Mesendoderm (in vitro differentiated cells): ENCODE data around the gene HIF3A.

Source experiments
- DNase-seq: peaks from one replicate; pipeline ENCODE4 v3.0.0; 2013
- H2AK5ac ChIP-seq: 2 replicates; pipeline ENCODE4 v1.6.1; 2013; ENCODE audit warnings: low read length, inconsistent platforms
- H2BK120ac ChIP-seq: 2 replicates; pipeline ENCODE4 v1.6.1; 2013; ENCODE audit warnings: low read depth, mild to moderate bottlenecking, low read length, moderate library complexity, mixed read lengths
- H2BK15ac ChIP-seq: replicated peaks from 2 replicates; pipeline ENCODE4 v1.6.1; 2013; ENCODE audit warnings: low read depth, mild to moderate bottlenecking, moderate library complexity
- H2BK5ac ChIP-seq: 2 replicates; pipeline ENCODE4 v1.6.1; 2013; ENCODE audit warnings: low read length, inconsistent platforms
- H3K18ac ChIP-seq: 2 replicates; pipeline ENCODE4 v1.6.1; 2013; ENCODE audit warnings: mild to moderate bottlenecking, low read length, mixed read lengths
- H3K23ac ChIP-seq: one replicate; pipeline ENCODE4 v1.6.1; 2013; ENCODE audit warnings: low read length
- H3K27ac ChIP-seq: 2 replicates; pipeline ENCODE4 v1.5.1; 2013; ENCODE audit warnings: low read depth, mild to moderate bottlenecking, inconsistent platforms, low read length, moderate library complexity
- H3K27me3 ChIP-seq: 2 replicates; pipeline ENCODE4 v1.6.1; 2013; ENCODE audit warnings: low read length, control low read depth, mild to moderate bottlenecking, inconsistent platforms; ENCODE audit not compliant: insufficient read depth, poor library complexity
- H3K36me3 ChIP-seq: 2 replicates; pipeline ENCODE4 v1.6.1; 2013; ENCODE audit warnings: low read length, inconsistent platforms; ENCODE audit not compliant: control insufficient read depth, insufficient read depth
- H3K4ac ChIP-seq: one replicate; pipeline ENCODE4 v1.6.1; 2013; ENCODE audit warnings: low read depth, mild to moderate bottlenecking, low read length, moderate library complexity
- H3K4me1 ChIP-seq: 2 replicates; pipeline ENCODE4 v1.6.1; 2013; ENCODE audit warnings: low read depth, low read length, inconsistent platforms; ENCODE audit not compliant: control insufficient read depth
- H3K4me2 ChIP-seq: 2 replicates; pipeline ENCODE4 v1.6.1; 2013; ENCODE audit warnings: low read length
- H3K4me3 ChIP-seq: 2 replicates; pipeline ENCODE4 v1.5.1; 2013; ENCODE audit warnings: mild to moderate bottlenecking, low read length
- H3K56ac ChIP-seq: one replicate; pipeline ENCODE4 v1.6.1; 2013; ENCODE audit warnings: low read length
- H3K79me1 ChIP-seq: 2 replicates; pipeline ENCODE4 v1.6.1; 2013; ENCODE audit warnings: low read length, inconsistent platforms
- H3K79me2 ChIP-seq: 2 replicates; pipeline ENCODE4 v1.6.1; 2013; ENCODE audit warnings: mild to moderate bottlenecking, low read length; ENCODE audit not compliant: control insufficient read depth, insufficient read depth
- H3K9ac ChIP-seq: 2 replicates; pipeline ENCODE4 v1.6.1; 2013; ENCODE audit warnings: low read length, inconsistent platforms
- H4K5ac ChIP-seq: one replicate; pipeline ENCODE4 v1.6.1; 2013; ENCODE audit warnings: low read length
- H4K8ac ChIP-seq: one replicate; pipeline ENCODE4 v1.6.1; 2013; ENCODE audit warnings: low read depth, mild to moderate bottlenecking, control low read depth, low read length, moderate library complexity
- WGBS: extraction: QIAGEN DNeasy Blood & Tissue Kit; methylation state at CpG from one replicate; pipeline ENCODE4 v1.1.7; 2013; ENCODE audit warnings: low lambda C conversion rate, missing lambda C conversion rate; ENCODE audit not compliant: insufficient coverage; ENCODE audit errors: extremely low coverage; 5-methylcytosine and 5-hydroxymethylcytosine counted together

The HIF3A gene

GRCh38 chr19:46346821-46347571 lies 50.2 kb downstream of the HIF3A start, which contains the start of gene PPP5C:
Gene PPP5C (plus strand): TSS chr19:46347087. CDS start chr19:46347097, 10 bp downstream.
- no peak within 1 kb of the TSS for H2AK5ac ChIP-seq
- H2BK15ac ChIP-seq = no peak within 1 kb of the TSS
- H4K8ac ChIP-seq = peak within 1 kb of the TSS; percentile 76
- peaks cover 6% of the 10 kb centered on the region for H3K4me1 ChIP-seq
- peak within 1 kb of the TSS; percentile 75 for H3K18ac ChIP-seq
- peaks cover 49% of the 10 kb centered on the region for H3K79me2 ChIP-seq
- peak within 1 kb of the TSS; percentile 89 for H2BK5ac ChIP-seq
- peak within 1 kb of the TSS; percentile 97 for H3K9ac ChIP-seq
- H3K36me3 ChIP-seq = no peaks in the 10 kb centered on the region
- H3K4me3 ChIP-seq = peak within 1 kb of the TSS; percentile 93
- H3K79me1 ChIP-seq = peaks cover 17% of the 10 kb centered on the region
- H3K4me2 ChIP-seq = peak within 1 kb of the TSS; percentile 86
- peak within 1 kb of the TSS; percentile 99 for H4K5ac ChIP-seq
- peak within 1 kb of the TSS; percentile 83 for H3K4ac ChIP-seq
- H3K27ac ChIP-seq = peak within 1 kb of the TSS; percentile 24
- H3K56ac ChIP-seq = peak within 1 kb of the TSS; percentile 99
- WGBS = no CpG with 5 or more reads among the region's 62 CpGs
- peak; percentile 98 for DNase-seq
- no peaks in the 10 kb centered on the region for H3K27me3 ChIP-seq
- H2BK120ac ChIP-seq = no peak within 1 kb of the TSS
- H3K23ac ChIP-seq = peak within 1 kb of the TSS; percentile 76

DNA sequence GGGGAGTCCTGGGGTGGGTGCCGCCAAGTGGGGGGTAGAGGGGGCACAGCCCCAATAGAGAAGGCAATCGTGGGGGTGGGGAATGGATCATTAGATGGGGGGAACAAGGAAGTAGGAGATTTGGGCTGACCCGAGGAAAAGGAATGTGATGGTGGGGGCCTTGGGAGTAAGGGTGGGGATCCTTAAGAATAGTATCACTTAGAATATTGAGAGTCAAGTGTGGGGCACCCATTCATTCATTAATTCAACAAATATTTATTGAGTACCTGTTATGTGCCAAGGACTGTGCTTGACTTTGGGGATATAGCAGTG lies 50.7 kb downstream of the HIF3A start:
- no peak overlapping the region for H3K23ac ChIP-seq
- H4K5ac ChIP-seq = no peak overlapping the region
- WGBS = no CpG with 5 or more reads among the region's 3 CpGs
- H3K36me3 ChIP-seq = no peaks in the 10 kb centered on the region
- H3K18ac ChIP-seq = no peak overlapping the region
- H2AK5ac ChIP-seq = no peak overlapping the region
- H3K4me1 ChIP-seq = peaks cover 6% of the 10 kb centered on the region
- H3K4ac ChIP-seq = no peak overlapping the region
- H2BK5ac ChIP-seq = no peak overlapping the region
- H3K27ac ChIP-seq = no peak overlapping the region
- H3K27me3 ChIP-seq = no peaks in the 10 kb centered on the region
- peaks cover 20% of the 10 kb centered on the region for H3K79me1 ChIP-seq
- peak overlapping the region; percentile 51 for H3K4me2 ChIP-seq
- peaks cover 52% of the 10 kb centered on the region for H3K79me2 ChIP-seq
- no peak for DNase-seq
- H4K8ac ChIP-seq = no peak overlapping the region
- H3K4me3 ChIP-seq = peak overlapping the region; percentile 93
- H3K56ac ChIP-seq = peak overlapping the region; percentile 99
- no peak overlapping the region for H2BK120ac ChIP-seq
- no peak overlapping the region for H2BK15ac ChIP-seq
- H3K9ac ChIP-seq = peak overlapping the region; percentile 97

GRCh38 chr19:46347985-46348384 lies 51.1 kb downstream of the HIF3A start:
- no peak overlapping the region for H4K5ac ChIP-seq
- H4K8ac ChIP-seq = no peak overlapping the region
- H3K18ac ChIP-seq = no peak overlapping the region
- no peak overlapping the region for H3K27ac ChIP-seq
- H2BK15ac ChIP-seq = no peak overlapping the region
- no peaks in the 10 kb centered on the region for H3K36me3 ChIP-seq
- DNase-seq = no peak
- H3K4me1 ChIP-seq = peaks cover 6% of the 10 kb centered on the region
- peak overlapping the region; percentile 97 for H3K9ac ChIP-seq
- no peak overlapping the region for H3K4ac ChIP-seq
- H2BK5ac ChIP-seq = no peak overlapping the region
- H3K23ac ChIP-seq = no peak overlapping the region
- no peak overlapping the region for H2BK120ac ChIP-seq
- no peak overlapping the region for H3K4me3 ChIP-seq
- H2AK5ac ChIP-seq = no peak overlapping the region
- no peaks in the 10 kb centered on the region for H3K27me3 ChIP-seq
- H3K79me1 ChIP-seq = peaks cover 22% of the 10 kb centered on the region
- peaks cover 54% of the 10 kb centered on the region for H3K79me2 ChIP-seq
- peak overlapping the region; percentile 51 for H3K4me2 ChIP-seq
- peak overlapping the region; percentile 35 for H3K56ac ChIP-seq
- no CpG with 5 or more reads among the region's 5 CpGs for WGBS

GRCh38 chr19:46349311-46349993 lies 52.6 kb downstream of the HIF3A start:
- WGBS = no CpG with 5 or more reads among the region's 11 CpGs
- peaks cover 6% of the 10 kb centered on the region for H3K36me3 ChIP-seq

DNA sequence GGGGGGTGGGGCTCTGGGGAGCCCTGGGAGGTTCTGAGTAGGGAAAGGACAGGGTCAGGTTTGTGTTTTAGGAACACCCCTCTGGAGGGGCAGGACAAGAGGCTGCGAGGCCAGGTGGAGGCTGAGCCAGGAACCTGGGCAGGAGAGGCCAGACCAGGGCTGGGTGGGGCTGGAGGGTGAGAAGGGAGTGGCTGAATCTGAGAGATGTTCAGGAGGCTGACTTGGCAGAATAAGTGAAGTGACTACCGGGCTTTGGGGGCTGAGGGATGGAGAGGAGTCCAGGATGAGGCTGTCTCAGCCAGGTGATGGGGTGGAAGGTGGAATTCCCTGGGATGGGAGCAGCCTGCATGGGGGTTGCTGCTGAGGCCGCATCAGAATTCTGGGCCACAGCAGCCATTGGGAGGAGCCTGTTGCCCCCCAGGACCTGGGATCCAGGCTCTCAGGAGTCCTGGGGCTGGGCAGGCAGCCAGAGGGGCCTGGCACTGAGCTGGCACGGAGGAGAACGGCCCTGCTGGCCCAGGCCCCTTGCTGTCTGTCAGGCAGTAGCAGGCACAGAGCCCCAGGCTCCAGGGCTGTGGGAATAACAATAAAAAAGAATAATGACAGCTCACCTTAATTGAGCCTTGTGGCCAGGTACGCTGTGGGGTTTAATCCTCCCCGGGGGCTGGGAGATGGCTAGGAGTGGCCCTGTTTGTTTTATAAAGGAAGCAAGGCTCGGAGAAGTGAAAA lies 53.4 kb downstream of the HIF3A start:
- H2BK15ac ChIP-seq = no peak overlapping the region
- H3K4me3 ChIP-seq = no peak overlapping the region
- peak overlapping the region; percentile 74 for H3K56ac ChIP-seq
- no peak overlapping the region for H3K23ac ChIP-seq
- H3K36me3 ChIP-seq = peaks cover 11% of the 10 kb centered on the region
- no peaks in the 10 kb centered on the region for H3K27me3 ChIP-seq
- no peak for DNase-seq
- H3K18ac ChIP-seq = no peak overlapping the region
- peaks cover 6% of the 10 kb centered on the region for H3K4me1 ChIP-seq
- no peak overlapping the region for H2AK5ac ChIP-seq
- H3K79me1 ChIP-seq = peaks cover 28% of the 10 kb centered on the region
- no peak overlapping the region for H2BK5ac ChIP-seq
- no peak overlapping the region for H3K9ac ChIP-seq
- H4K8ac ChIP-seq = no peak overlapping the region
- no peak overlapping the region for H3K4me2 ChIP-seq
- no peak overlapping the region for H4K5ac ChIP-seq
- H3K27ac ChIP-seq = no peak overlapping the region
- H3K4ac ChIP-seq = no peak overlapping the region
- WGBS = no CpG with 5 or more reads among the region's 8 CpGs
- H2BK120ac ChIP-seq = no peak overlapping the region
- H3K79me2 ChIP-seq = peaks cover 58% of the 10 kb centered on the region

More at GRCh38 chr19:46349311-46349993, 52.6 kb downstream of the HIF3A start:
- Histone ChIP-seq H3K23ac (no peak overlapping the region), H3K27ac (no peak overlapping the region), H3K27me3 (no peaks in the 10 kb centered on the region), H3K79me2 (peaks cover 57% of the 10 kb centered on the region), H3K79me1 (peaks cover 28% of the 10 kb centered on the region), H3K4me3 (no peak overlapping the region), H2BK5ac (no peak overlapping the region), H2BK15ac (no peak overlapping the region), H3K9ac (no peak overlapping the region), H2AK5ac (no peak overlapping the region), H2BK120ac (no peak overlapping the region), H4K8ac (no peak overlapping the region), H3K4me1 (peaks cover 6% of the 10 kb centered on the region), H4K5ac (no peak overlapping the region), H3K4me2 (no peak overlapping the region), H3K4ac (no peak overlapping the region), H3K56ac (no peak overlapping the region), H3K18ac (no peak overlapping the region)
- no peak for DNase-seq
